Caco-2 (cell line): ENCODE data around the gene ARHGEF10L. TPM values are rescaled to one million over a fixed set of nuclear protein-coding genes. Genes with fewer than 3 reads are reported as not detected.

ENCODE experiments used
- BruUV-seq: library from RNA; stranded (reverse); fragments of 400-500 nt; replicated peaks from 2 replicates; lab custom pipeline; 2021; lab: Mats Ljungman, UMichigan
- CTCF ChIA-PET: fragments of 300-600 bp; sonication (Branson Sonifier 250); formaldehyde crosslinking; loops from one replicate; lab custom pipeline; 2022; ENCODE audit warnings: antibody characterized with exemption; lab: Charles Lee
- POLR2A ChIA-PET: fragments of 300-600 bp; sonication (Branson Sonifier 250); formaldehyde crosslinking; loops from one replicate; lab custom pipeline; 2022; ENCODE audit warnings: antibody characterized with exemption; lab: Charles Lee
- DNase-seq, 2 experiments: peaks; one replicate each; pipeline versions ENCODE4 v3.0.0 to v3.0.0-alpha.2; 2020 to 2022
- H3K27me3 ChIP-seq: replicated peaks from 2 replicates; pipeline ENCODE4 v1.6.0; 2011; ENCODE audit warnings: low read length; ENCODE audit not compliant: control insufficient read depth, insufficient read depth
- H3K36me3 ChIP-seq: 2 replicates; pipeline ENCODE4 v1.5.1; 2011; ENCODE audit warnings: low read length; ENCODE audit not compliant: control insufficient read depth, insufficient read depth
- H3K4me1 ChIP-seq: fragments of 250-450 bp; sonication (Bioruptor Pico); 2 replicates; pipeline ENCODE4 v1.5.1; 2020; ENCODE audit warnings: mild to moderate bottlenecking
- H3K4me3 ChIP-seq: 2 replicates; pipeline ENCODE4 v1.5.1; 2011; ENCODE audit warnings: low read depth, mild to moderate bottlenecking, control low read depth, low read length
- H3K9me3 ChIP-seq: fragments of 250-450 bp; sonication (Bioruptor Pico); 2 replicates; pipeline ENCODE4 v1.5.1; 2020; ENCODE audit warnings: mild to moderate bottlenecking, moderate library complexity
- H3K27ac Mint-ChIP-seq: one replicate; pipeline ENCODE4 v1.8.0; 2022; ENCODE audit warnings: mixed read lengths; ENCODE audit not compliant: unreplicated experiment
- H3K27me3 Mint-ChIP-seq: one replicate; pipeline ENCODE4 v1.8.0; 2022; ENCODE audit warnings: mixed read lengths; ENCODE audit not compliant: insufficient read depth, unreplicated experiment
- H3K36me3 Mint-ChIP-seq: one replicate; pipeline ENCODE4 v1.8.0; 2022; ENCODE audit warnings: mild to moderate bottlenecking, mixed read lengths; ENCODE audit not compliant: insufficient read depth, unreplicated experiment
- H3K4me1 Mint-ChIP-seq: one replicate; pipeline ENCODE4 v1.8.0; 2022; ENCODE audit warnings: low read depth, mixed read lengths; ENCODE audit not compliant: unreplicated experiment
- H3K4me3 Mint-ChIP-seq: one replicate; pipeline ENCODE4 v1.8.0; 2022; ENCODE audit warnings: mild to moderate bottlenecking, moderate library complexity, mixed read lengths; ENCODE audit not compliant: unreplicated experiment
- H3K9me3 Mint-ChIP-seq: one replicate; pipeline ENCODE4 v1.8.0; 2022; ENCODE audit warnings: mixed read lengths; ENCODE audit not compliant: unreplicated experiment
- intact Hi-C: fragments of 100-400 bp; cut with micrococcal nuclease; formaldehyde crosslinking; loops from one replicate; pipeline ENCODE4 v1.10.0; 2022; ENCODE audit not compliant: unreplicated experiment
- total RNA-seq: library from RNA; stranded (reverse); gene quantifications from 2 replicates; pipeline ENCODE4 v1.2.3, GENCODE V29; 2022
- TF ChIP-seq, protein P1 (sequence below), 2 experiments: fragments of 200-600 bp in 1 of 2; IDR thresholded peaks; 1 replicate in 1 of 2; 2 replicates in 1 of 2; pipeline versions ENCODE4 v1.5.1 to v1.8.0; 2011 to 2022; ENCODE audit warnings: antibody characterized with exemption in 1 of 2, control low read depth in 1 of 2, inconsistent platforms in 1 of 2, low read depth in 1 of 2, low read length in 1 of 2, mild to moderate bottlenecking in 1 of 2, moderate library complexity in 1 of 2; ENCODE audit not compliant: insufficient read depth in 1 of 2, severe bottlenecking in 1 of 2, unreplicated experiment in 1 of 2

The ARHGEF10L gene
- total RNA-seq, 1 experiment from 2014 or later: 31.3 TPM

DNA sequence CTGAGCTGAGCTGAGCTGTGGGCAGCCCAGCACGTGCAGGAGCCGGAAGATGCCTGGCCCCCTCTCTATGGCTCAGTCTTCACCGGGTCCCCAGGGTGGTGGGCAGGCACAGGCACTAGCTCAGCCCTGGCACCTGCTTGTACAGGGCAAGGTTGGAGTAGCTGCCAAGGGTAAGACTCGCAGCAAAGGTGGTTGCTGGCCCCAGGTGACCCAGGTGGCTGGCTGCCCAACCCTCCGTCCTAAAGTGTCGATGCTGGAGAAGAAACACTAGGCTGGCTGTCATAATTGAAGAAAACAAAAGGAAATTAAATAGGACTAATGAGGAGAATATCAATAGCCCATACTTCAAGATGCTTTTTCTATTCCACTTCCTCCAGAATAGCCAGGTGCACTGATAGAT, 138.5 kb downstream of the ARHGEF10L start:
- Mint-ChIP-seq H3K4me3 (no peak overlapping the region), H3K36me3 (peaks cover 13% of the 10 kb centered on the region), H3K9me3 (no peaks in the 10 kb centered on the region), H3K27ac (no peak overlapping the region), H3K27me3 (no peaks in the 10 kb centered on the region), H3K4me1 (no peaks in the 10 kb centered on the region)
- H3K27me3 ChIP-seq: no peaks in the 10 kb centered on the region
- H3K4me1 ChIP-seq: no peaks in the 10 kb centered on the region
- H3K4me3 ChIP-seq: no peak overlapping the region
- ChIA-PET CTCF (no interaction called here), POLR2A (no interaction called here)
- DNase-seq: no peak
- TF ChIP-seq, protein P1, sequence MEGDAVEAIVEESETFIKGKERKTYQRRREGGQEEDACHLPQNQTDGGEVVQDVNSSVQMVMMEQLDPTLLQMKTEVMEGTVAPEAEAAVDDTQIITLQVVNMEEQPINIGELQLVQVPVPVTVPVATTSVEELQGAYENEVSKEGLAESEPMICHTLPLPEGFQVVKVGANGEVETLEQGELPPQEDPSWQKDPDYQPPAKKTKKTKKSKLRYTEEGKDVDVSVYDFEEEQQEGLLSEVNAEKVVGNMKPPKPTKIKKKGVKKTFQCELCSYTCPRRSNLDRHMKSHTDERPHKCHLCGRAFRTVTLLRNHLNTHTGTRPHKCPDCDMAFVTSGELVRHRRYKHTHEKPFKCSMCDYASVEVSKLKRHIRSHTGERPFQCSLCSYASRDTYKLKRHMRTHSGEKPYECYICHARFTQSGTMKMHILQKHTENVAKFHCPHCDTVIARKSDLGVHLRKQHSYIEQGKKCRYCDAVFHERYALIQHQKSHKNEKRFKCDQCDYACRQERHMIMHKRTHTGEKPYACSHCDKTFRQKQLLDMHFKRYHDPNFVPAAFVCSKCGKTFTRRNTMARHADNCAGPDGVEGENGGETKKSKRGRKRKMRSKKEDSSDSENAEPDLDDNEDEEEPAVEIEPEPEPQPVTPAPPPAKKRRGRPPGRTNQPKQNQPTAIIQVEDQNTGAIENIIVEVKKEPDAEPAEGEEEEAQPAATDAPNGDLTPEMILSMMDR (IDR thresholded peaks at IDR 0.05; ENCODE audit: insufficient read depth in 1 of 2, low read depth in 1 of 2, low read length in 1 of 2, severe bottlenecking in 1 of 2, unreplicated experiment in 1 of 2): no peak
- intact Hi-C loops: no loop called here
- BruUV-seq: no TSS peak
- no peaks in the 10 kb centered on the region; the same call in 1 of the 2 replicates for H3K36me3 ChIP-seq
- H3K9me3 ChIP-seq: no peaks in the 10 kb centered on the region

DNA sequence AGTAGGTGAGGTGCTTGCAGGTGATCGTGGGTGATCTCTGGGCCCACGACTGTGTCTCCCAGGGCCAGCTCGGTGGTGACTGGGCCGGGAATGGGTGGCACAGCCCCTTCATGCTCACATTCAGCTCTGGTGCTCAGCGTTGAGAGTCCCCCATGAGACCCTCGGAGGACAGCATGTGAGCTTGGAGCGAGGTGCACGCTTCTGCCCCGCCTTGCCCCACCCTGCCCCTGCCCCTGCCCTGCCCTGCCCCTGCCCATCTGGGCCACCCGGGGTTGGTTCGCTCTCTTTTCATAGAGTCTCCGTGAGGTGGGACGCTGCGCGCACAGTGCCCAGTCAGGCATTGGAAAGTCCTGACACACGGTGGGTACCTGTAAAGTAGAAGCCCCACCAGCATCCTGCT, 140.4 kb downstream of the ARHGEF10L start:
- Mint-ChIP-seq H3K9me3 (no peaks in the 10 kb centered on the region), H3K27ac (no peak overlapping the region), H3K4me1 (no peaks in the 10 kb centered on the region), H3K27me3 (no peaks in the 10 kb centered on the region), H3K36me3 (peaks cover 11% of the 10 kb centered on the region), H3K4me3 (no peak overlapping the region)
- intact Hi-C loops: no loop called here
- no peaks in the 10 kb centered on the region for H3K4me1 ChIP-seq
- BruUV-seq: no TSS peak
- no peaks in the 10 kb centered on the region for H3K27me3 ChIP-seq
- TF ChIP-seq, protein P1 (IDR thresholded peaks at IDR 0.05; ENCODE audit: insufficient read depth in 1 of 2, low read depth in 1 of 2, low read length in 1 of 2, severe bottlenecking in 1 of 2, unreplicated experiment in 1 of 2): no peak
- no peaks in the 10 kb centered on the region for H3K9me3 ChIP-seq
- H3K36me3 ChIP-seq: no peaks in the 10 kb centered on the region; the same call in 1 of the 2 replicates
- POLR2A ChIA-PET: interaction anchor here (0.6 kb wide), 1 partner anchor 77 kb away, joined by 5 read pairs; no protein-coding TSS in a partner anchor
- DNase-seq: no peak
- no peak overlapping the region for H3K4me3 ChIP-seq
- CTCF ChIA-PET: no interaction called here

DNA sequence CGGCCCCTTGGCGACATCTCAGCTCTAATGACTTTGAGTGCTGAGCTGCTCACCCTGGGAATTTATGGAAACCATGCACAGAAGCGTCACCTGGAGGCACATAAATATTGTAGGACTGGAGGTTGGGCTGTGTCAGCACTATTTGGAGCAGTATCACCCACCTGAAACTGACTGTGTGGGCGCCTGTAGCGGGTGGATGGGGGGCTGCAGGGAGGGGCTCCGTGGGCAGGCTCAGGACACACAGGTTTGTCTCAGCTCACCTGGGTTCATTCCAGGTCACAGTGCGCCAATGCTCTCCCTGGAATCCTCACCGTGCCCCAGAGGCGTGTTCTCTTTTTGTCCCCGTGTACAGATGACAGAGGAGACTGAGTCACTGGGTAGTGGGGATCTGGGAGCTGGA, 140.8 kb downstream of the ARHGEF10L start:
- H3K4me3 Mint-ChIP-seq: no peak overlapping the region
- intact Hi-C loops: no loop called here
- H3K9me3 ChIP-seq: no peaks in the 10 kb centered on the region
- no peak overlapping the region for H3K27ac Mint-ChIP-seq
- POLR2A ChIA-PET: interaction anchor here (0.6 kb wide), 1 partner anchor 77 kb away, joined by 5 read pairs; no protein-coding TSS in a partner anchor
- H3K36me3 Mint-ChIP-seq: peaks cover 11% of the 10 kb centered on the region
- H3K27me3 ChIP-seq: no peaks in the 10 kb centered on the region
- no peaks in the 10 kb centered on the region for H3K9me3 Mint-ChIP-seq
- CTCF ChIA-PET: interaction anchor here (0.7 kb wide), 1 partner anchor 62 kb away, joined by 4 read pairs; no protein-coding TSS in a partner anchor
- no peaks in the 10 kb centered on the region for H3K4me1 ChIP-seq
- no peaks in the 10 kb centered on the region for H3K27me3 Mint-ChIP-seq
- no peak for DNase-seq
- TF ChIP-seq, protein P1 (IDR thresholded peaks at IDR 0.05; ENCODE audit: insufficient read depth in 1 of 2, low read depth in 1 of 2, low read length in 1 of 2, severe bottlenecking in 1 of 2, unreplicated experiment in 1 of 2): no peak
- H3K4me3 ChIP-seq: no peak overlapping the region
- no TSS peak for BruUV-seq
- H3K36me3 ChIP-seq: no peaks in the 10 kb centered on the region; the same call in 1 of the 2 replicates
- H3K4me1 Mint-ChIP-seq: no peaks in the 10 kb centered on the region
